ENCODE results near the gene POLDIP3.

- TF ChIP-seq, protein P1, sequence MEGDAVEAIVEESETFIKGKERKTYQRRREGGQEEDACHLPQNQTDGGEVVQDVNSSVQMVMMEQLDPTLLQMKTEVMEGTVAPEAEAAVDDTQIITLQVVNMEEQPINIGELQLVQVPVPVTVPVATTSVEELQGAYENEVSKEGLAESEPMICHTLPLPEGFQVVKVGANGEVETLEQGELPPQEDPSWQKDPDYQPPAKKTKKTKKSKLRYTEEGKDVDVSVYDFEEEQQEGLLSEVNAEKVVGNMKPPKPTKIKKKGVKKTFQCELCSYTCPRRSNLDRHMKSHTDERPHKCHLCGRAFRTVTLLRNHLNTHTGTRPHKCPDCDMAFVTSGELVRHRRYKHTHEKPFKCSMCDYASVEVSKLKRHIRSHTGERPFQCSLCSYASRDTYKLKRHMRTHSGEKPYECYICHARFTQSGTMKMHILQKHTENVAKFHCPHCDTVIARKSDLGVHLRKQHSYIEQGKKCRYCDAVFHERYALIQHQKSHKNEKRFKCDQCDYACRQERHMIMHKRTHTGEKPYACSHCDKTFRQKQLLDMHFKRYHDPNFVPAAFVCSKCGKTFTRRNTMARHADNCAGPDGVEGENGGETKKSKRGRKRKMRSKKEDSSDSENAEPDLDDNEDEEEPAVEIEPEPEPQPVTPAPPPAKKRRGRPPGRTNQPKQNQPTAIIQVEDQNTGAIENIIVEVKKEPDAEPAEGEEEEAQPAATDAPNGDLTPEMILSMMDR (IDR thresholded peaks at IDR 0.05) = no peak
- no peak for TF ChIP-seq POLR2A (IDR thresholded peaks at IDR 0.05)
These were observed 65.9 kb downstream of the POLDIP3 start for GRCh38 chr22:42548597-42549330.
